GM18498 (cell line): ENCODE measurements around the gene DLST.

Source experiments
- ATAC-seq: cut with Tn5 transposase; IDR thresholded peaks from one replicate; pipeline ENCODE4 v1.9.1; 2021; ENCODE audit warnings: mild to moderate bottlenecking, moderate library complexity; ENCODE audit not compliant: unreplicated experiment

Gene DLST

DNA sequence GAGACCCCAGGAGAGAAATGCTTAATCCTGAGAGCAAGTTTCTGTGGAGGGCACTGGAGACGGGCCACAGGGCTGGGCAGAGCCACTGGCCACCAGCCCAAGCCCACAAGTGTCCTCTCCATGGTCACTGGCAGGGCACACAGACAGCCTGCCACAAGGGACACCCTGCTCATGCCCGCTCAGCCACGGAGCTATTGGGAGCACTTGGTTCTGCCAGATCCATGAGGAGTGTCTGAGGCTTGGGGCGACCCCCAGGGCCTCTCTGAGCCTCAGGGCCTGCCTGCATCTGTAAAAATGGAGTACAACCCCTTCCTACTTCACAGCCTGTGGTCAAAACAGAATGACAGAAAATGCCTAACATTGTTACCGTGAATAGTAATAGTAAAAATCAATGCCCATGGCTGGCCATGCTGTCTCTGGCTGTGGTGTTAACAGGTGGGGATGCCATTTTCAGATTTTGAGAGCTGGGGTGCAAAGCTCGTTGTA lies 70.5 kb downstream of the DLST start:
- ATAC-seq, result no peak

DNA sequence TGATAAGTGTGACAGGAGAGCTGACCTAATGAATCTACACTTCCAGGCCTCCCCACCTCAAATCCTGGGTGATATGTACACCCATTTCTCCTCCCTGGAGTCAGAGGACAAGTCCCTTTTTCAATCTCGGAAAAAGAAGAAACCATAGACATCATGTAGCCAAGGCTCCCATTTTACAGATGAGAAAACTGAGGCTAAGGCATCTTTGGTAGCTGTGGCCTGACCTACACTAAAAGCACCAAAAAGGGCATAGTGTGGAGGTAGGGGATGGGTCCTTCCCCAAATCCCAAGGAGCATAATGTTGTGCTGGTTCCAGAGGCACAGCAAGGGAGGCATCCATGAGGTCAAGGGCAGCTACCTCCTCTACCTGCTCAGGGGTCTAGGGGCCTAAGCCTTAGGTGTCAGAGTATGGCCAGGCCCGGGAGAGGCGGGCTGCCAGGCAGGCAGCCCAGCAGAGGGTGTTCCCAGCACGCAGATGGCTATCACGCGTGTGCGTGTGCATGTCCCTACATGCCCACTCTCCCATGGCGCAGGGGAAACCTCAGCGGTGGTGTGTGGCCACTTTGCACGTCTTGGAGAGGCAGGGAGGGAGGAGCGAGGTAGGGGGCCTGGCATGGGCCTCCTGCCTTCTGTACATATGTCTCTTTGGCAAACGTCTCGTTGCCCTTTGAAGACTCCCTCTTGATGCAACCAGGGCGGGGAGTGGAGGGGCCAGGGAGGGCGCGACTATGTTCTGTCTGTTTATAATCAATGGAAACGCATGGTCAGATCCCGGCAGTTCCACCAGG lies 71.2 kb downstream of the DLST start:
- ATAC-seq, result no peak
